Ammon's horn (tissue), 1 donor: Measurements from ENCODE around the gene CTSF.

ENCODE experiments used
- DNase-seq: peaks from one replicate; pipeline ENCODE4 v3.0.0-alpha.2; 2016; ENCODE audit warnings: low spot score

The CTSF gene

GRCh38 chr11:66532784-66533183 lies 35.6 kb downstream of the CTSF start:
- DNase-seq = no peak

DNA sequence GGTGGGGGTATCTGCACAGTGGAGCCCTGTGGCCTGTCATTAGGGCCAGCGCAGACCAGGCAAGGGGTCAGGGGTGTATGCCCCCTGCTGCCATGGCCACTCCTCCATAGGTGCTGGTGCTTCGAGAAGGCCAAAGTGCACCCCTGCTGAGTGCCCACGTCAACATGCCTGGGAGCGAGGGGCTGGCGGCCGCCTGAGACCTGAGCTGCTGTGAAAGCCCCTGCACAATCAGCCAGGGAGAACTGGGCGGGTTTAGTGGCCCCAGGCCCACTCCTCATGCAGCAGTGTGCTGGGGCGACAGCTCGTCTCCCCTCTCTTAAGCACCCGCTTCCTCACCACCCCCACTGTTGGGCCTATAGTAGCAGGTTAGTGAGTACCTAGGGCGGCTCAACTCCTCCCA lies 36.6 kb downstream of the CTSF start:
- no peak for DNase-seq

GRCh38 chr11:66530927-66531709 lies 37.3 kb downstream of the CTSF start:
- no peak for DNase-seq

GRCh38 chr11:66529655-66530054 lies 38.8 kb downstream of the CTSF start:
- no peak for DNase-seq

GRCh38 chr11:66529069-66529468 lies 39.3 kb downstream of the CTSF start:
- DNase-seq = no peak

DNA sequence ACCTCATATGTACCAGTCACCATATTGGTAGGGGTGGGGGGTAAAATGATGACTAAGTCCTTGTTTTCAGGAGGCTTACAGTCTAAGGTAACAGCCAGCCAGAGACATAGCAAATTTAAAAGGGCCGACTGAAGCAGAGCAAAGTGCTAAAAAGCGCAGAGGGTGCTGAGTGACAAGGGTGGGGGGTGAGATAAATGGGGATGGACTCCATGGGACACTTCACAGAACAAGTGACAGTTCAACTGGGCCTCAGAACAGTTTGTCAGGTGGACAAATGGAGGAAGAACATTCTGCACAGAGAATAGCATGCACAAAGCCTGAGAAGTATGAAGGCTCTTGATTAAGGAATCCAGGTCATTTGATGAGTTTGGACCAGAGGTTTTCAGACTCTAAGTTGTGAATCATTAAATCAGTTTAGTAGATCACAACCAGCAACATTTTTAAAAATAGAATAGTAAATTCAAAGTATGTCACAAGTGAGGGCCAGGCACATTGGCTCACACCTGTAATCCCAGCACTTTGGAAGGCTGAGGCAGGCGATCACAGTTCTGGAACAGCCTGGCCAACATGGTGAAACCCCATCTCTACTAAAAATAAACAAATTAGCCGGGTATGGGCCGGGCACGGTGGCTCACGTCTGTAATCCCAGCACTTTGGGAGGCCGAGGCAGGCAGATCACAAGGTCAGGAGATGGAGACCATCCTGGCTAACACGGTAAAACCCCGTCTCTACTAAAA lies 43.9 kb downstream of the CTSF start:
- DNase-seq = no peak

DNA sequence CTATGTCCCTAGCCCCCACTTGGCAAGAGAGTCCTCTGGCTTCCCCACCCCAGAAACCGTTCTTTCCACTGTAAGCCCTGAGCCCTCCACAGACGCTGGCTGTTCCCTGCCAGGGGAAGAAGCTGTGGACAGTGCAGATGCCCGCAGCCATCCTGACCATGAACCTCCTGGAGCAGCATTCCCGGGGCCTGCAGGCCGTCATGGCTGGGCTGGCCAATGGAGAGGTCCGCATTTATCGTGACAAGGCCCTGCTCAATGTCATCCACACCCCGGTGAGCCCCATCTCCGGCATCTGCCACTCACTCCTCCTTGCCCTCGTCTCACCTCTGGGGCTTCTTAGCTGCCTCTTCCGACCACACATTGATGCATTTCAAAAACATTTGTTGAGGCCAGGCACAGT lies 44.8 kb downstream of the CTSF start:
- no peak for DNase-seq
